Colon (tissue), 2 donors: Measurements from ENCODE around the gene DOK6.
"Not testable (repeated sequence)": the region's sequence is repeated elsewhere in the genome, so short reads cannot be mapped to it uniquely, and the experiment has no call there.

Experiments
- FAIRE-seq: peaks from 2 replicates; lab custom pipeline; 2012; peaks lifted over from hg19 to GRCh38; lab: Jason Lieb, UNC
- donor health status: control.
- donor health status: control.

Gene DOK6

GRCh38 chr18:69871363-69871762 lies 470.7 kb downstream of the DOK6 start:
- no peak for FAIRE-seq

DNA sequence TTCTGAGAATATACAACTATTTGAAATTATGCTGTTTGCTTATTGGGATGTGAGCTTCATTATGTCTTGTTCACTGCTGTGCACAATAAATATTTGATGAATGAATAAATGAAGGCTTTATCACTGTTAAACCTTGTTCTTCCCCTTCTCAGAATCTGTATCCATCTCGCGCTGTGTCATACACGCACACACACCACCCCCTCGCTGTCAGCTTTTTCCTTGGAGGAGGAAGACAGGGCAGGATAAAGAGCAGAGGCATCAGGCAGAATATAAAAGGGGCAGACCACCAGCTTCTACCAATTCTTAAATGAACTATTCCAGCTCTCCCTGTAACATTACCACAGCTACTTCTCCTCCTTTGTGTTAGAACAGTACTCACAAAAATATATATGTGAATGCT lies 472.0 kb downstream of the DOK6 start:
- FAIRE-seq, result no peak

GRCh38 chr18:69874058-69874457 lies 473.4 kb downstream of the DOK6 start:
- no peak for FAIRE-seq

- no peak for FAIRE-seq
These were observed 475.8 kb downstream of the DOK6 start for GRCh38 chr18:69876490-69876889.

GRCh38 chr18:69878213-69878933 lies 477.7 kb downstream of the DOK6 start:
- no peak for FAIRE-seq

DNA sequence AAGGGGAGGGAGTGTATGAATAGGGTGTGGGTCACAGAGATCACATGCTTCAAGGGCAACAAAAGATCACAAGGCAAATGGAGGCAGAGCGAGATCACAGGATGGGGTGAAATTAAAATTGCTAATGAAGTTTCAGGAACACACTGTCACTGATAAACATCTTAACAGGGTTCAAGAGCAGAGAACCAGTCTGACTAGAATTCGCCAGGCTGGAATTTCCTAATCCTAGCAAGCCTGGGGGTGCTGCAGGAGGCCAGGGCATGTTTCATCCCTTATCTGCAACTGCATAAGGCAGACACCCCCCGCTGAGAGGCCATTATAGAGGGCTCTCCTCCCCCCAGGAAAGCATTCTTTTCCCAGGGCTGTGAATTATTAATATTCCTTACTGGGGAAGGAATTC lies 478.4 kb downstream of the DOK6 start:
- not testable (repeated sequence) for FAIRE-seq

GRCh38 chr18:69880083-69880482 lies 479.4 kb downstream of the DOK6 start:
- no peak for FAIRE-seq

GRCh38 chr18:69882965-69883668 lies 482.4 kb downstream of the DOK6 start:
- FAIRE-seq, result no peak

- no peak for FAIRE-seq
These were observed 483.1 kb downstream of the DOK6 start for GRCh38 chr18:69883781-69884180.

- FAIRE-seq, result no peak
These were observed 484.7 kb downstream of the DOK6 start for GRCh38 chr18:69885355-69885754.

DNA sequence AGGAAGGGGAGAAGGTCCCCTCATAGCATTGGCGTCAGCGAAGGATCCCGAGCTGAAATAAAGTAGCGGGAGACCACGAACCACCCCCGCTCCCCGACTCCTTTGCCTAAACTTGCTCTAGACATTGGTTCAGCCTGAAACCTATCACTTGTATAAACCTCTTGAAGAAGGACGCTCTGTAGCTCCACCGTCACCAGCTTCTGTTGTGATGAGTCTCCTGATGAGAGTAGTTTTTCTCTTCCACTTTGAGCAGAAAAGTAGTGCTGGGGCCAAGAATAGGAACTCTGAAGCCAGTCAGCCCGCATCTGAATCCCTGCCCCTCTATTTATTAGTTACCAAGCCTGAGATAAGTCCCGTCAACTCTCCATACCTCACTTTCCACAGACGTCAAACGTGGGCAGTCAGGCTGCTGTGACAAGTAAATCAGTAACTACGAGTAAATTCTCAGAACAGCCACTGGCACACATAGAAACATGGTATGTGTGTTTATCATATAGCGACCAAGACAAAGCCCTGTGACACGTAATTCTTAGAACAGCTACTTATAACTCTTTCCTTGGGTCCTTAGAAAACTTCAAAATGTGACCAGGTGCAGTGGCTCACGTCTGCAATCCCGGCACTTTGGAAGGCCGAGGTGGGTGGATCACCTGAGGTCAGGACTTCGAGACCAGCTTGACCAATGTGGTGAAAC lies 485.3 kb downstream of the DOK6 start:
- no peak for FAIRE-seq

GRCh38 chr18:69887256-69887655 lies 486.6 kb downstream of the DOK6 start:
- no peak for FAIRE-seq

- no peak for FAIRE-seq
These were observed 488.3 kb downstream of the DOK6 start for GRCh38 chr18:69889009-69889408.

DNA sequence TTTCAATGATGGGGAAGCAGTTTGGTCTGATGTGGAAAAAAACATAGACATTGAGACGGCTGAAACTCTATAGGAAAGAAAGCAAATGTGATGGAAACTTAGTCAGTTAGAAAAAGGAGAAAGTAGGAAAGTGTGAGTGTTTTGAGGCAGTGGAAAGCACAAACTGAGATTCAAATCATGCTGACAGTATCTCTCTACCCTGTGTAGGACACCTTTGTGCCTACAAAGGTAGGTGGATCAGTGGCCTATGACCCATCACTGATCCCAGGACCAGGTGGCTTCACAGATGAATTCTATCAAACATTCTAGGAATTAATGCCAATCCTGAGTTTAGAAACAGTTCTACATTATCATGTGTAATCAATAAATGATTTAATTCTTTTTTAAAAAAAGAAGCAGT lies 489.9 kb downstream of the DOK6 start:
- FAIRE-seq, result no peak

GRCh38 chr18:69894467-69894866 lies 493.8 kb downstream of the DOK6 start:
- no peak for FAIRE-seq

DNA sequence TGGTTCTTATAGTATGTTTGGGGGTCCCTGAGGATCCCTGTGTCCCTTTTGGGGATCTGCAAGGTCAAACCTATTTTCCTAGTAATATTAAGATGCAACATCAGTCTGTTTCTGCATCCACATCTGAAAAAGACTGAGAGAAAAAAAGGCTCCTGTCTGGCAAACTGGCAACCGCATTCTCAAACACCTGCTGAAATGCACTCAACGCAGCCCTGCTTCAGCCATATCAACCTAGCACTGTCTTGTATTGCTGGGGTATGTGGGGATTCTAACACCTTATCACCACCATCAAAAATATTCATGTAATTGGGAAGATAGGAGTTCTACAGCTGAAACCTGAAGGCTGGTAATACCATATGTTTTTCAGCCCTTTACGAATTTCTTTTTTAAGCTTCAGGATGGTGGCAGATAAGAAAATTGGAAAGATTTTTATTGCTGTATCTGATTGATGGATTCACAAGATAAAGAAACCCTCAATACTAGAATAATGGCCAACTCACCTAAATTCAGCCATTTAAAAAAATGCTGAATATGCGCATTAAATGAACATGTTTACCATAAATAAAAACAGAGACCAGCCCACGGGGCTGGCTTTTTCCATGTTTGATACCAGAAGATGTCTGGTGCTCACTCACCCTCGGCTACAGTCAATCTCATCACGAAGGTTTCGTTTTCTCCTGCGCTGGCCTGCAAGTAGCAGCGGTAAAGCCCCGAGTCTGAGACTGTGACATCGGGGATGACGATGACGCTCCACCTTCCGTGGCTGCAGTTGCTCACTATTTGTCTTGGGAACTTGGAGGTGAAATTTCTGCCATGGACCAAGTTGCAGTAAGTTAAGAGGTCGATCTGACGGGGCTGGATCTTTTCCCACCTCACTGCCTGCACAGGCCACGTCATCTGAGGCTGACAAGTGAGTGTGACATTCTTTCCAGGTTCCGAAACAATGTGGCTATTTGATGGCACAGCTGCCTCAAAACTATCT lies 494.7 kb downstream of the DOK6 start:
- FAIRE-seq, result no peak

DNA sequence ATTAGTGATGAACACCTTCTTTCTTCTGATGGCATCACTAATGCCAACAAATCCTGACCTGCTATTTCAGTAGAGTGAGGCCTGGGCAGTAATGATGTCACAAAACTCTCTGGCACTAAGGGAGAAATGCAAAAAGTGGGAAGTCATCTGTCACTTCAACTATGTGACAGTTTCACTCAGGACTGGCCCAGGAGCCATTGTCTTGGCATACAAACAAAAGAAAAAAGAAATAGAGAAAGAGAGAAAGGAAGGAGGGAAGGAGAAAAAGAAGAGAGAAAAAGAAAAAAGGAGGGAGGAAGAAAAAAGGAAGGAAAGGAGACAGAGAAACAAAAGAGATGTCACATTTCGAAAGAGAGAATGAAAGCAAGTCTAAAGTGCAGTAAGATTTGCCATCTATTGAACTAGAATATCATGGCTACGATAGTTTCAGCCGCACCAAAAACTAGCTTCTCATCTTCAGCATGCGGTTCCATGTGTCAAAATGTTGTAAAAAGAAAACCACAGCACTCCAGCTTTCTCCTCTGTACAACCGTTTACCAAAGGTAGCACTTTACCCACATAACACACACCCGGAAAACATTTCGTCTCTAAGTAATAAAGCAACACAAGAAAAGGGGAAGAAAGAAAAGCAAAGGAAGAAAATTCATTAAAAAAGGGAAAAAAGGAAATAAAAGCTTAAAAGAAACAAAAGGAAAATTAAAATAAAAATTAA lies 496.9 kb downstream of the DOK6 start:
- no peak for FAIRE-seq

GRCh38 chr18:69898241-69898861 lies 497.7 kb downstream of the DOK6 start:
- FAIRE-seq, result no peak
